Heart left ventricle (tissue), 16 donors: Measurements from ENCODE around the gene FOXL1. TPM values are rescaled to one million over a fixed set of nuclear protein-coding genes. Genes with fewer than 3 reads are reported as not detected.

ENCODE experiments used
- ATAC-seq, 4 donors: fragments of 200-7000 bp; cut with Tn5 transposase; one replicate each; pipeline ENCODE4 v1.9.1; 2020 to 2022; ENCODE audit warnings: moderate library complexity in 4 of 4, mild to moderate bottlenecking in 3 of 4, moderate number of reproducible peaks in 1 of 4
- DNase-seq, 5 donors: peaks; one replicate each; pipeline ENCODE4 v3.0.0-alpha.2; 2020
- H3K27ac ChIP-seq, 12 donors: fragments of 200-600 bp; sonication (generic) in 4 of 12; one replicate each; pipeline versions ENCODE4 v1.5.0 to v1.8.0; 2016 to 2022; ENCODE audit warnings: mild to moderate bottlenecking in 2 of 12
- H3K27me3 ChIP-seq, 9 donors: fragments of 200-600 bp; sonication (generic) in 2 of 9; one replicate each; pipeline versions ENCODE4 v1.5.1 to v1.8.0; 2016 to 2022; ENCODE audit warnings: mild to moderate bottlenecking in 3 of 9
- H3K36me3 ChIP-seq, 9 donors: fragments of 200-600 bp; sonication (generic) in 2 of 9; one replicate each; pipeline versions ENCODE4 v1.5.0 to v1.8.0; 2018 to 2022; ENCODE audit warnings: mild to moderate bottlenecking in 2 of 9
- H3K4me1 ChIP-seq, 12 donors: fragments of 200-600 bp; sonication (generic) in 4 of 12; one replicate each; pipeline versions ENCODE4 v1.5.0 to v1.8.0; 2016 to 2022; ENCODE audit warnings: mild to moderate bottlenecking in 3 of 12
- H3K4me3 ChIP-seq, 12 donors: fragments of 200-600 bp; sonication (generic) in 4 of 12; one replicate each; pipeline versions ENCODE4 v1.5.0 to v1.8.0; 2017 to 2022; ENCODE audit warnings: mild to moderate bottlenecking in 9 of 12, moderate library complexity in 4 of 12
- H3K9me3 ChIP-seq, 12 donors: fragments of 200-600 bp; sonication (generic) in 4 of 12; one replicate each; pipeline versions ENCODE4 v1.5.0 to v1.8.0; 2016 to 2022; ENCODE audit warnings: mild to moderate bottlenecking in 1 of 12
- CTCF ChIP-seq, 12 donors: fragments of 200-600 bp; sonication (generic) in 4 of 12; IDR thresholded peaks; one replicate each; pipeline versions ENCODE4 v1.5.0 to v1.8.0; 2018 to 2022; ENCODE audit warnings: antibody characterized with exemption in 12 of 12, mild to moderate bottlenecking in 5 of 12
- POLR2A ChIP-seq, 2 donors: fragments of 450-650 bp; IDR thresholded peaks; one replicate each; pipeline ENCODE4 v1.6.1; 2017; ENCODE audit warnings: antibody characterized with exemption in 2 of 2, mild to moderate bottlenecking in 2 of 2, moderate library complexity in 2 of 2
- WGBS, 4 donors: extraction: QIAGEN DNeasy Blood & Tissue Kit in 2 of 4; methylation state at CpG; one replicate each; pipeline versions ENCODE4 v1.1.5 to v1.1.7; 2013 to 2018; 5-methylcytosine and 5-hydroxymethylcytosine counted together
- intact Hi-C, 10 donors: fragments of 100-400 bp; cut with DNase I; formaldehyde crosslinking; loops; one replicate each; pipeline versions ENCODE4 v1.11.1 to v1.14.2; 2022
- polyA plus RNA-seq, 2 donors: library from polyadenylated mRNA; stranded (reverse); fragments of 200-250 nt; gene quantifications; one replicate each; pipeline ENCODE4 v1.2.3, GENCODE V29; 2013
- total RNA-seq, 9 donors: library from RNA; depleted of rRNA in 2 of 9; stranded (reverse); fragments of >200 nt in 2 of 9; fragmentation: NEBNext Ultra II Directional in 3 of 9; extraction: Animal tissue kit (Norgen Biotek cat#: 25700) in 3 of 9; gene quantifications; one replicate each; pipeline versions ENCODE4 v1.1.0 to v1.2.4, GENCODE V29; 2016 to 2023
- donor health status: ischemic (EF 13 %, LVEDD 7.1; RV severe dilation, severe dysfunction).
- donor health status: healthy with polysubstance abuse.
- donor health status: DM: no; HTN: yes; CAD: no.
- donor health status: DM: no; HTN: no; CAD: no.
- donor health status: ischemic (EF 25% LVEDD 6.9; RV normal size, moderate dysfunction).
- donor health status: ischemic (EF 25% LVEDD 5.7; RV mildly dilated, moderate dysfunction).
- donor health status: healthy.
- donor health status: DM: yes; HTN: yes; CAD: no.
- donor health status: ischemic (EF 35%, LVEDD 5.7; RV mildly dilated, moderate dysfunction).
- donor health status: nonischemic (EF 11% LVEDD 7.7; RV severe dilation, severe dysfunction).
- donor health status: DM: yes; HTN: yes; CAD: no.
- donor health status: PGD.
- donor health status: ischemic (EF 29% LVEDD 5.4; RV normal size, mild dysfunction).
- donor health status: nonischemic (EF 23%, LVEDD 6.1; RV moderate dilation, normal function).

Gene FOXL1
- total and polyA plus RNA-seq, 11 donors = 0.44 to 1.4 (median 0.69) TPM

- Histone ChIP-seq H3K4me1 (peaks cover 0 to 56% (median 11%) of the 10 kb centered on the region in 12 donors), H3K9me3 (no peaks in the 10 kb centered on the region), H3K4me3 (peak overlapping the region; percentile 8 to 62 (median 47)), H3K27ac (peak overlapping the region; percentile 32 to 86 (median 68)), H3K36me3 (no peaks in the 10 kb centered on the region), H3K27me3 (peaks cover 28 to 98% (median 62%) of the 10 kb centered on the region in 9 donors)
- DNase-seq = peak; percentile 80 to 90 (median 84)
- peak; percentile 77 to 86 (median 80) for ATAC-seq
- intact Hi-C loops = loop anchor here (2.0 to 10.0 kb wide), 12 partner anchors 79 to 486 kb away; no protein-coding TSS in a partner anchor
- WGBS, 4 donors = 0 to 1% (median 1%) methylated on average over 47 to 54 of the region's 54 CpGs
- peak in 1 of 2 donors; percentile 71 for TF ChIP-seq POLR2A (IDR thresholded peaks at IDR 0.05)
- peak; percentile 32 to 80 (median 57) for TF ChIP-seq CTCF (IDR thresholded peaks at IDR 0.05)
Observed at GRCh38 chr16:86575754-86576557, 2.4 kb upstream of the FOXL1 start.

GRCh38 chr16:86576591-86577313 lies 1.6 kb upstream of the FOXL1 start:
- 18 to 27% (median 23%) methylated on average over 26 to 33 of the region's 33 CpGs for WGBS, 4 donors
- Histone ChIP-seq H3K27me3 (peaks cover 24 to 95% (median 56%) of the 10 kb centered on the region in 9 donors), H3K9me3 (no peaks in the 10 kb centered on the region), H3K4me1 (peaks cover 0 to 52% (median 11%) of the 10 kb centered on the region in 12 donors), H3K27ac (peak overlapping the region; percentile 32 to 86 (median 69)), H3K4me3 (peak overlapping the region; percentile 8 to 62 (median 47)), H3K36me3 (no peaks in the 10 kb centered on the region)
- no peak for ATAC-seq
- intact Hi-C loops = loop anchor here (2.0 to 10.0 kb wide), 12 partner anchors 78 to 486 kb away; no protein-coding TSS in a partner anchor
- TF ChIP-seq POLR2A (IDR thresholded peaks at IDR 0.05) (no peak), CTCF (IDR thresholded peaks at IDR 0.05) (no peak)
- DNase-seq = no peak

GRCh38 chr16:86577314-86577971 lies 906 bp upstream of the FOXL1 start:
- no peak for DNase-seq
- Histone ChIP-seq H3K36me3 (no peaks in the 10 kb centered on the region), H3K4me1 (peaks cover 0 to 45% (median 11%) of the 10 kb centered on the region in 12 donors), H3K4me3 (peak overlapping the region in 8 of 12 donors; percentile 42 to 62 (median 50)), H3K27me3 (peaks cover 21 to 88% (median 56%) of the 10 kb centered on the region in 9 donors), H3K9me3 (no peaks in the 10 kb centered on the region), H3K27ac (peak overlapping the region; percentile 24 to 86 (median 68))
- intact Hi-C loops = loop anchor here (2.0 to 10.0 kb wide), 12 partner anchors 77 to 485 kb away; no protein-coding TSS in a partner anchor
- ATAC-seq = no peak
- WGBS, 4 donors = 39 to 51% (median 48%) methylated on average over 12 of the region's 12 CpGs
- TF ChIP-seq CTCF (IDR thresholded peaks at IDR 0.05) = no peak
- no peak for TF ChIP-seq POLR2A (IDR thresholded peaks at IDR 0.05)
